SK-N-SH treated with all-trans-retinoic acid at 6 μM for 48 hours (cell line): ENCODE results near the gene GRAMD2A.

ENCODE experiments used
- ATAC-seq: fragments of 200-7000 bp; cut with Tn5 transposase; 3 replicates; pipeline ENCODE4 v1.9.1; 2020; ENCODE audit warnings: mild to moderate bottlenecking, moderate library complexity
- ARNTL ChIP-seq: fragments of 450-650 bp; formaldehyde crosslinking; IDR thresholded peaks from 2 replicates; pipeline ENCODE4 v1.5.0; 2020; ENCODE audit warnings: low read depth, mild to moderate bottlenecking, moderate library complexity, borderline replicate concordance
- BACH2 ChIP-seq: fragments of 250-450 bp; sonication (Bioruptor Pico); IDR thresholded peaks from 2 replicates; pipeline ENCODE4 v1.9.0; 2021; ENCODE audit warnings: mild to moderate bottlenecking, borderline replicate concordance
- CSDC2 ChIP-seq: fragments of 250-450 bp; sonication (Bioruptor Pico); IDR thresholded peaks from 2 replicates; pipeline ENCODE4 v1.5.0; 2020; ENCODE audit warnings: mild to moderate bottlenecking, moderate library complexity
- CSRNP3 ChIP-seq: fragments of 250-450 bp; sonication (Bioruptor Pico); IDR thresholded peaks from 2 replicates; pipeline ENCODE4 v1.5.1; 2021; ENCODE audit warnings: mild to moderate bottlenecking, moderate library complexity
- ESRRG ChIP-seq: fragments of 250-450 bp; sonication (Bioruptor Pico); IDR thresholded peaks from 2 replicates; pipeline ENCODE4 v1.6.1; 2021; ENCODE audit warnings: mild to moderate bottlenecking
- ISL1 ChIP-seq: fragments of 250-450 bp; sonication (Bioruptor Pico); IDR thresholded peaks from 2 replicates; pipeline ENCODE4 v2.1.2; 2022; ENCODE audit warnings: mild to moderate bottlenecking, moderate library complexity
- OSR1 ChIP-seq: fragments of 250-450 bp; sonication (Bioruptor Pico); IDR thresholded peaks from 2 replicates; pipeline ENCODE4 v1.8.0; 2022; ENCODE audit warnings: moderate library complexity, mild to moderate bottlenecking, inconsistent platforms
- PPARA ChIP-seq: fragments of 250-450 bp; sonication (Bioruptor Pico); IDR thresholded peaks from 2 replicates; pipeline ENCODE4 v1.5.0; 2020; ENCODE audit warnings: mild to moderate bottlenecking, borderline replicate concordance
- RARB ChIP-seq: fragments of 250-450 bp; sonication (Bioruptor Pico); IDR thresholded peaks from 2 replicates; pipeline ENCODE4 v1.8.0; 2021; ENCODE audit warnings: mild to moderate bottlenecking, moderate library complexity
- TCF4 ChIP-seq: fragments of 250-450 bp; sonication (Bioruptor Pico); IDR thresholded peaks from 2 replicates; pipeline ENCODE4 v1.8.0; 2021; ENCODE audit warnings: mild to moderate bottlenecking, moderate library complexity, borderline replicate concordance
- TOX ChIP-seq: fragments of 250-450 bp; sonication (Bioruptor Pico); IDR thresholded peaks from 2 replicates; pipeline ENCODE4 v1.8.0; 2021; ENCODE audit warnings: mild to moderate bottlenecking, moderate library complexity, borderline replicate concordance
- ZC3H10 ChIP-seq: fragments of 250-450 bp; sonication (Bioruptor Pico); IDR thresholded peaks from 2 replicates; pipeline ENCODE4 v1.5.1; 2021; ENCODE audit warnings: mild to moderate bottlenecking, moderate library complexity
- ZFP3 ChIP-seq: fragments of 250-450 bp; sonication (Bioruptor Pico); IDR thresholded peaks from 2 replicates; pipeline ENCODE4 v1.5.0; 2020; ENCODE audit warnings: mild to moderate bottlenecking, moderate library complexity
- ZFP30 ChIP-seq: fragments of 450-650 bp; formaldehyde crosslinking; IDR thresholded peaks from 2 replicates; pipeline ENCODE4 v1.5.0; 2022; ENCODE audit warnings: mild to moderate bottlenecking, moderate library complexity
- ZNF70 ChIP-seq: fragments of 450-650 bp; formaldehyde crosslinking; IDR thresholded peaks from 2 replicates; pipeline ENCODE4 v1.5.0; 2020; ENCODE audit warnings: mild to moderate bottlenecking, moderate library complexity
- TF ChIP-seq, protein P1 (sequence below): fragments of 250-450 bp; sonication (Bioruptor Pico); IDR thresholded peaks from 2 replicates; pipeline ENCODE4 v1.5.1; 2020; ENCODE audit warnings: low read depth, mild to moderate bottlenecking, moderate library complexity
- TF ChIP-seq, protein P2 (sequence below): fragments of 250-450 bp; sonication (Bioruptor Pico); IDR thresholded peaks from 2 replicates; pipeline ENCODE4 v1.8.0; 2020; ENCODE audit warnings: mild to moderate bottlenecking, moderate library complexity, borderline replicate concordance

The GRAMD2A gene

DNA sequence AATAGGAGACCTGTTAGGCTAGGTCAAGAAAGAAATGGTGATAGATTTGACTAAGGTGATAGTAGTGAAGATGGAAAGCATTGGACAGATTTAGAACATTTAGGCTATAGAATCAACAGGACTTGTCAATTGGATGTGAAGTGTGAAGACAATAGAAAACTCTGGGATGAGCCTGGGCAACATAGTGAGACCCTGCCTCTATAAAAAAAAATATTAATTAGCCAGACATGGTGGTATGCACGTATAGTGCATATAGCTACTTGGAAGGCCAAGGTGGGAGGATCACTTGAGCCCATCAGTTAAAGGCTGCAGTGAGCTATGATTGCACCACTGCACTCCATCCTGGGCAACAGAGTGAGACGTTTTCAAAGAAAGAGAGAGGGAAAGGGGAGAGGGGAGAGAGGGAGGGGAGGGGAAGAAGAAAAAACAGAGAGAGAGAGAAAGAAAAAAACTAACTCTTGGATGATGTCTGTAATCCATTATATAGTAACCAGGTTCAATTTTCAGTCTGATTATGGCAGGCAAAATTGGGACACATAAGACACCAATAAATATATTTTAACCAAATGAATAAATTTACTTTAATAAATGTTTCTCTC, 69.8 kb downstream of the GRAMD2A start:
- no peak for ATAC-seq
- TF ChIP-seq CSRNP3 (CRISPR knock-in tag) (no peak), ZNF70 (CRISPR knock-in tag) (no peak), ZC3H10 (CRISPR knock-in tag) (no peak), CSDC2 (CRISPR knock-in tag) (no peak), ARNTL (no peak), ZFP30 (CRISPR knock-in tag) (no peak), RARB (CRISPR knock-in tag) (no peak), OSR1 (CRISPR knock-in tag) (no peak), ESRRG (CRISPR knock-in tag) (no peak), BACH2 (CRISPR knock-in tag) (no peak), PPARA (CRISPR knock-in tag) (no peak), ZFP3 (no peak), TCF4 (CRISPR knock-in tag) (no peak), ISL1 (no peak)
- TF ChIP-seq, protein P1, sequence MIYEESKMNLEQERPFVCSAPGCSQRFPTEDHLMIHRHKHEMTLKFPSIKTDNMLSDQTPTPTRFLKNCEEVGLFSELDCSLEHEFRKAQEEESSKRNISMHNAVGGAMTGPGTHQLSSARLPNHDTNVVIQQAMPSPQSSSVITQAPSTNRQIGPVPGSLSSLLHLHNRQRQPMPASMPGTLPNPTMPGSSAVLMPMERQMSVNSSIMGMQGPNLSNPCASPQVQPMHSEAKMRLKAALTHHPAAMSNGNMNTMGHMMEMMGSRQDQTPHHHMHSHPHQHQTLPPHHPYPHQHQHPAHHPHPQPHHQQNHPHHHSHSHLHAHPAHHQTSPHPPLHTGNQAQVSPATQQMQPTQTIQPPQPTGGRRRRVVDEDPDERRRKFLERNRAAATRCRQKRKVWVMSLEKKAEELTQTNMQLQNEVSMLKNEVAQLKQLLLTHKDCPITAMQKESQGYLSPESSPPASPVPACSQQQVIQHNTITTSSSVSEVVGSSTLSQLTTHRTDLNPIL = no peak
- TF ChIP-seq, protein P2, sequence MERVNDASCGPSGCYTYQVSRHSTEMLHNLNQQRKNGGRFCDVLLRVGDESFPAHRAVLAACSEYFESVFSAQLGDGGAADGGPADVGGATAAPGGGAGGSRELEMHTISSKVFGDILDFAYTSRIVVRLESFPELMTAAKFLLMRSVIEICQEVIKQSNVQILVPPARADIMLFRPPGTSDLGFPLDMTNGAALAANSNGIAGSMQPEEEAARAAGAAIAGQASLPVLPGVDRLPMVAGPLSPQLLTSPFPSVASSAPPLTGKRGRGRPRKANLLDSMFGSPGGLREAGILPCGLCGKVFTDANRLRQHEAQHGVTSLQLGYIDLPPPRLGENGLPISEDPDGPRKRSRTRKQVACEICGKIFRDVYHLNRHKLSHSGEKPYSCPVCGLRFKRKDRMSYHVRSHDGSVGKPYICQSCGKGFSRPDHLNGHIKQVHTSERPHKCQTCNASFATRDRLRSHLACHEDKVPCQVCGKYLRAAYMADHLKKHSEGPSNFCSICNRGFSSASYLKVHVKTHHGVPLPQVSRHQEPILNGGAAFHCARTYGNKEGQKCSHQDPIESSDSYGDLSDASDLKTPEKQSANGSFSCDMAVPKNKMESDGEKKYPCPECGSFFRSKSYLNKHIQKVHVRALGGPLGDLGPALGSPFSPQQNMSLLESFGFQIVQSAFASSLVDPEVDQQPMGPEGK (CRISPR knock-in tag) = no peak
- TF ChIP-seq, all 23 proteins: peak for 0

DNA sequence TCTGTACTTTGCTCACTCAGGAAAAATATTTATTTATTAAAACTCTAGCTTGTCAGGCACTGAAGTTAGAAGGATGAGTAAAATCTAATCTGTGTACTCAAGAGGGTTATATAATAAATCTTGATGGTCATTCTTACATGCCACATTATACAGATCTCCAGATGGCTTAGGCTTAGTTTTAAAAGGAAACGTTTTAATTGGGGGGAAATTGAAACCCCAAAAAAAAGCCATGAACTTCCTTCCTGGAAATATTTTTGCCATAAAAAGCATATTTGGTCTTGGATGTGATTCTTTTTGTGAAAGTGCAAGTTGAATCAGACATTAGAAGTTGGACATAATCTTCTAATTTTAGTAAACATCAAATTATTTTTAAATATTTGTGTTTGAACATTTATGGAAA, 73.4 kb downstream of the GRAMD2A start:
- no peak for ATAC-seq
- TF ChIP-seq BACH2 (CRISPR knock-in tag) = no peak
- no peak for TF ChIP-seq RARB (CRISPR knock-in tag)
- TF ChIP-seq CSRNP3 (CRISPR knock-in tag) = no peak
- TF ChIP-seq ESRRG (CRISPR knock-in tag) = no peak
- peak; percentile 45; the same call in 1 of the 2 replicates for TF ChIP-seq ISL1
- no peak for TF ChIP-seq OSR1 (CRISPR knock-in tag)
- TF ChIP-seq ZC3H10 (CRISPR knock-in tag) = no peak

DNA sequence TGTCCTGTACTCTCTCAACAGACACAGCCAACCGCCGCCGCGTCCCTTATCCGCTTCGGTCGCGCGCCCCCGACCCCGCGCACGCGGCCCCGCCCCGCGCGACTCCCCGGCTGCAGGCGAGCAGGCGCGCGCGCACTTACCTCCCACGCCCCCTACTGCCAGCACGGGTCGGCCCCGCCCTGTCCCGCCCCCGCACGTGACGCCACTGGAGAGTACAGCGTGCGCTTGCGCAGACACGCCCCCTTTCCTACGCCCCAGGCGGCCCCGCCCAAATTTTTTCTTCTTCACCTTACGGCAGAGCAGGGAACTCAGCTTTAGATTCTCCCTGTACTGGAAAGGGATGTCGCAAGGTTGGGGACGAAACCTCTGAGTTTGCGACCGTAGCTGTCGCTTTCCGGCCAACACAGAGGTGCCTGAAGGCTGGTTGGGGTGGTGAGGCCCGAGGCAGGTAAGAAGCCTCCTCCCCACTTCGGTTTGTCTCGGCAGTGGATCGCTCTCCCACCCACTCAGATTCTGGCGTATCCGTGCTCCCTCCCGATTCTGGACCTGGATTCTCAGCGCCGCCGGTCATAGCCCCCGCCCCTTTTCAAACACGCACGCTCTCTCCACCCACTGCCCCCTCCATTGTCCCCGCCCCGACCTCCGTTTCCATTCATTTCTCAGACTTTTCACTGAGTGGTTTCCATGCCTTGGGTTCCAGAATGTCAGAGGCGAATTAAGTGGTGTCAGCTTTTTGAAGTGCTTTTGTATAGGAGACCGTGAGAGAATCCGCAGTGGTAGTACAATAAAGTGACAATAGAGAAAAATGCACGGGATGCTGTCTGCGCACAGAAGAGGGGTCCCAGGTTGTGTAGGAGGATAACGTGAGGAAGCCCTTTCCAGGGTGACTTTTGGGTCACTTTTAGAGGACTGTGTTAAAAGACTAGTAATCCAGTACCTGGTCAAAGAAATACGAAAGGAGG, 79.3 kb downstream of the GRAMD2A start, which contains the start of the genes MYO9A and SENP8:
MYO9A (minus strand) TSS at position 134 of the 962 bp plus-strand sequence. CDS start 71,587 bp downstream, outside the sequence.
SENP8 (plus strand) TSS at position 387 of the 962 bp plus-strand sequence. CDS start 21,221 bp downstream, outside the sequence.
- peak; percentile 66 for ATAC-seq
- TF ChIP-seq RARB (CRISPR knock-in tag) = no peak
- no peak for TF ChIP-seq TOX (CRISPR knock-in tag)
- no peak for TF ChIP-seq PPARA (CRISPR knock-in tag)
- no peak for TF ChIP-seq CSDC2 (CRISPR knock-in tag)
- no peak for TF ChIP-seq TCF4 (CRISPR knock-in tag)
- no peak for TF ChIP-seq ISL1
- no peak for TF ChIP-seq ESRRG (CRISPR knock-in tag)
- TF ChIP-seq, protein P1 = no peak
- no peak for TF ChIP-seq ZFP30 (CRISPR knock-in tag)
- TF ChIP-seq, protein P2 (CRISPR knock-in tag) = no peak
- TF ChIP-seq, all 23 proteins: peak for 0
